ENCODE results near the gene AGBL1.

AGBL1 gene

DNA sequence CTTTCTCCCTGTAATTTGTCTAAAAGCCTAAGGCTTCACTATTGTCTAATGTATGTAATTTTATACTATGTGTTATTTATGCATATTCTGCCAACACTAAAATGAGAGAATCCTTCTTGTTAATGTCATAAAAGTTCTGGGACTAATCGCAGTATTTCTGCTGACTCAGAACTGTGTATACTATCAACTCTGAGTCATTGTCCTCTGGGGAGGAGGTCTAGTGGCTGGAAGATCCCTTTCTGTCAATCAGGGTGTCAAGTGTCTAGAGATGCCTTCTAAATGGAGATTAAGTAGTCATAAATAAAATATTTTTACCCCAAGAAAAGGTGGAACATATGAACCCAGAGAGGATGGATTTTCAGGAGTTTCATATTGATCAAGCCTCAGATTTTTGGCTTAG lies 473.4 kb downstream of the AGBL1 start:
- TF ChIP-seq, protein P1, sequence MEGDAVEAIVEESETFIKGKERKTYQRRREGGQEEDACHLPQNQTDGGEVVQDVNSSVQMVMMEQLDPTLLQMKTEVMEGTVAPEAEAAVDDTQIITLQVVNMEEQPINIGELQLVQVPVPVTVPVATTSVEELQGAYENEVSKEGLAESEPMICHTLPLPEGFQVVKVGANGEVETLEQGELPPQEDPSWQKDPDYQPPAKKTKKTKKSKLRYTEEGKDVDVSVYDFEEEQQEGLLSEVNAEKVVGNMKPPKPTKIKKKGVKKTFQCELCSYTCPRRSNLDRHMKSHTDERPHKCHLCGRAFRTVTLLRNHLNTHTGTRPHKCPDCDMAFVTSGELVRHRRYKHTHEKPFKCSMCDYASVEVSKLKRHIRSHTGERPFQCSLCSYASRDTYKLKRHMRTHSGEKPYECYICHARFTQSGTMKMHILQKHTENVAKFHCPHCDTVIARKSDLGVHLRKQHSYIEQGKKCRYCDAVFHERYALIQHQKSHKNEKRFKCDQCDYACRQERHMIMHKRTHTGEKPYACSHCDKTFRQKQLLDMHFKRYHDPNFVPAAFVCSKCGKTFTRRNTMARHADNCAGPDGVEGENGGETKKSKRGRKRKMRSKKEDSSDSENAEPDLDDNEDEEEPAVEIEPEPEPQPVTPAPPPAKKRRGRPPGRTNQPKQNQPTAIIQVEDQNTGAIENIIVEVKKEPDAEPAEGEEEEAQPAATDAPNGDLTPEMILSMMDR (IDR thresholded peaks at IDR 0.05; ENCODE audit: low read depth, low read length) = no peak
- DNase-seq (ENCODE audit: low read depth in 2 of 2) = no peak
- H3K4me3 ChIP-seq (replicated peaks in 1 of 2; ENCODE audit: low read depth in 2 of 2, low read length in 2 of 2) = no peak overlapping the region

DNA sequence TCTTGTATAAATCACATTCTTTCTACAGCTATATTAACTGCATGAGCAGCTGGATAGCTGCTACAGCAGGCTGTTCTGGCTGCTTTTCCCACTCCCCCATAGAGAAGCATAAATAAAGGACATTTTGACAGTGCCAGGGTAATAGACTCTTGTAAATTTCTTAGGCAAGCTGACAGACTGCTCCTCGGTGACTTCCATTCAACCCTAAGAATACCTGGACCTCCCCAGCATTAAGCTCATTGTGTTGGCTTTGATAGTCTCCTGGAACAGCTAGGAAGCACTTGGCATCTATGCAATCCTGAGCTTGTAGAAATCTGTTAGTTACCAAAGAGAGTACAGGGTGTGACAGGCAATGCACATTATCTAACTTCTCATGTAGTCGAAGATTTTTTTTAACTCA lies 475.4 kb downstream of the AGBL1 start:
- DNase-seq (ENCODE audit: low read depth in 2 of 2) = no peak
- H3K4me3 ChIP-seq (replicated peaks in 1 of 2; ENCODE audit: low read depth in 2 of 2, low read length in 2 of 2) = no peak overlapping the region
- TF ChIP-seq, protein P1 (IDR thresholded peaks at IDR 0.05; ENCODE audit: low read depth, low read length) = no peak

DNA sequence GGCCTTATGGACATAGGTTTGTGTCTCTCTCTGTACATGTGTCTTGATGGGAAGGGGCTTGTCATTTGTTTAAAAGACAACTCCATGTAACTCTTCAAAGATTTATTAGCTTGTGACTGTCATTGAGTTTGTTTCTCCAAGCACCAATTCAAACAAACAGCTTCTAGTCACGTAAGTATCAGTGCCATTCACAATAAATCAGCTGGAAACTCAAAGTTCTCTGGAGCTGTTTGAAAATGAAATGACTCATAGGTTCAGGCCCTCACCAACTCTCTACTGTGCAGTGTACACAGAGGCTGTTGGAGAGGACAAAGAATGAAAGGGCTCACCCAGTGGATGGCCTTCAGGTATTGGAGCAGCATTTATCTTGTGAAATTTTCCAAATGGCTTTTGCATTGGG lies 476.3 kb downstream of the AGBL1 start:
- no peak overlapping the region for H3K4me3 ChIP-seq (replicated peaks in 1 of 2; ENCODE audit: low read depth in 2 of 2, low read length in 2 of 2)
- DNase-seq (ENCODE audit: low read depth in 2 of 2) = no peak

DNA sequence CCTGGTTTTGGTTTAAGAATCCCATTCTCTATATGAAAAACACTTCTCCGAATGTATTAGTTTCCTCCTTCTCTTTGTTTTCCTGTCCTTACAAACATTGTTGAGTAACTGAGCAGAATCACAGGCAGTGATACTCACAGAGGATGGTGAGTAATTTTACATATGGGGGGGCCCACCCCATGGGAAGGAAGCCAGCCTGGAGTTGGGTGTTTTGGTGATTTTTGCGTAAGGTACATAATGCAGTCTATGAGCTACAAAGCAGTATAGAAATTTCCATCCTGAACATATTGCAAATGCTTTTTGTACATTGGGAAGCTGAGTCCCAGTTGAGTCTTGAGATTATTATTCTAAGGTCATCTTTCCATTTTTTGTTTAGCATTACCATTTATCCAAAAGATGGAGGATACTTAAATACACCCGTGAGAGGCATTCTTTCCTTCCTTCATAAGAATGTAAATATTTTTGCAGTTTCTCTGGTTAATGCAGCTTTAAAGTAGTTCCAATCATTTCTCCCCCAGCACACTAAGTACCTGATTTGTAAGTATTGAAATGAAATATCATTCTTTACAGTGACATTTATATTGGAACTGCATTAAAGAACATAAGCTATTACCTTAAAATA lies 476.8 kb downstream of the AGBL1 start:
- TF ChIP-seq, protein P1 (IDR thresholded peaks at IDR 0.05; ENCODE audit: low read depth, low read length) = no peak
- H3K4me3 ChIP-seq (replicated peaks in 1 of 2; ENCODE audit: low read depth in 2 of 2, low read length in 2 of 2) = no peak overlapping the region
- no peak for DNase-seq (ENCODE audit: low read depth in 2 of 2)

More for the DNA sequence above, 476.3 kb downstream of the AGBL1 start:
- TF ChIP-seq, protein P1 (IDR thresholded peaks at IDR 0.05; ENCODE audit: low read depth, low read length) = no peak

DNA sequence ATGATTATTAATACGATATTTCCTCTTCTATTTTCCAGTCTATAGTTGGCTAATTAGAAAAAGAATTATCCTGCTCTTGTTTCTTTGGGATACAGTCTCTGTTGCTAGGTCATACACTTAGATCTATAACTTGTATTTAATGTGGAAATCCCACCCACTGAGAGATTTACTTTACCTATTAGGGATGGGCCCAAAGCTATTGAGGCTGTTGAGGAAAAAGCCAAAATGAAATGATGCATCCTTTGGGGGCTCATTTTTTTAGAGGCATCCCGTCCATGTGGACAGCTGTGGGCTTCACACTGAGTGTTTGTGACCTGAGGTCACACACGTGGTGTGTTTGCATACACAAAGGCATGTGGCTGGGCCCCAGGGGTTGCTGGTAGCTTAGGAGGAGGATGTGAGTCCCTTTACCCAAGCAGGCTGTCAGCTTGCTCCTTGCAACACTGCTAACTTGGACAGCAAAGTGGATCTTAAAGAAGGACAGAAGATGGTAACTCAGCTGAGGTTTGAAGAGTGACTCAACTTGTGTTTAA lies 477.4 kb downstream of the AGBL1 start:
- H3K4me3 ChIP-seq (replicated peaks in 1 of 2; ENCODE audit: low read depth in 2 of 2, low read length in 2 of 2) = no peak overlapping the region
- DNase-seq (ENCODE audit: low read depth in 2 of 2) = no peak
- TF ChIP-seq, protein P1 (IDR thresholded peaks at IDR 0.05; ENCODE audit: low read depth, low read length) = no peak

DNA sequence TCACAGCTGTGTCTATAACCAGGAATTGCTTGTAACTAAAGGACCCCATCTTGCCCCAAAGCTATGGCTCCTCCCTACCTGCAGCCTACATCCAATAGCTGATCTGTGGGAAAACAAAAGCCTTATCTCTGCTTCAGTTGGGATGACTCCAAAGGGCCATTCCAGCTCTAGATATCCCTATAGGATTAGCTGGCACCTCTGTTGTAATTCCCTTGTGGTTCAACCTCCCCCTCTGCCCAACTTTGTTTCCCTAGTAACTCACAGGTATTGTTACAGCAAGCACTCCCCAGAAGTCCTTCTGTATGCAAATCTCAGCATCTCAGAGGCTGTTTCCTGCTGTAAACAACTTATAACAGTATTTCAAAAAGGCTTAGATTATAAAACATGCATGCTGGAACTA lies 478.6 kb downstream of the AGBL1 start:
- TF ChIP-seq, protein P1 (IDR thresholded peaks at IDR 0.05; ENCODE audit: low read depth, low read length) = no peak
- no peak for DNase-seq (ENCODE audit: low read depth in 2 of 2)
- H3K4me3 ChIP-seq (replicated peaks in 1 of 2; ENCODE audit: low read depth in 2 of 2, low read length in 2 of 2) = no peak overlapping the region

DNA sequence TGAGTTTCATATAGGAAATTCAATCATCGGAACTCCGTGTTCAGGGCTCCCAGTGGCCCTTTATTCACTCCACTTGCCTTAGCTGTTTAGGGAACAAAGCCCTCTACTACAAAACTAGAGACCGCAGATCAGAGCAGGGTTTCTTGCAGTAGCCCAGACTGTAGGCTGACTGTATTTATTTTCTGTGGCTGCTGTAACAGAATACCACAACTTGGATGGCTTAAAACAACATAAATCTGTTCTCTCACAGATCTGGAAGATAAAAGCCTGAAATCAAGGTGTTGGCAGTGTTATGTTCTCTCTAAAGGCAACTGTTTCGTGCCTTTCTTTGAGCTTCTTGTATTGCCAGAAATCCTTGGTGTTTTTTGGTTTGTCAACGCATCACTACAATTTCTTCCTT lies 479.0 kb downstream of the AGBL1 start:
- TF ChIP-seq, protein P1 (IDR thresholded peaks at IDR 0.05; ENCODE audit: low read depth, low read length) = no peak
- no peak for DNase-seq (ENCODE audit: low read depth in 2 of 2)
- no peak overlapping the region for H3K4me3 ChIP-seq (replicated peaks in 1 of 2; ENCODE audit: low read depth in 2 of 2, low read length in 2 of 2)
